GM12892 (cell line): ENCODE measurements around the gene PEX26.
"Not testable (repeated sequence)": the region's sequence is repeated elsewhere in the genome, so short reads cannot be mapped to it uniquely, and the experiment has no call there.

Experiments
- DNase-seq: peaks from one replicate; pipeline ENCODE4 v3.0.0; 2011; ENCODE audit not compliant: insufficient read length
- FAIRE-seq: peaks from 2 replicates; lab custom pipeline; 2011; peaks lifted over from hg19 to GRCh38; lab: Jason Lieb, UNC
- POLR2A ChIP-seq: IDR thresholded peaks from 2 replicates; pipeline ENCODE4 v1.6.1; 2011; ENCODE audit warnings: low read depth, low read length, control low read depth
- POLR2AphosphoS5 ChIP-seq: IDR thresholded peaks from 2 replicates; pipeline ENCODE4 v1.6.1; 2011; ENCODE audit warnings: low read depth, low read length, control low read depth
- TAF1 ChIP-seq: IDR thresholded peaks from 2 replicates; pipeline ENCODE4 v1.6.1; 2011; ENCODE audit warnings: low read depth, mild to moderate bottlenecking, control low read depth, low read length, borderline replicate concordance

PEX26 gene

GRCh38 chr22:18119409-18120110 is 41.8 kb downstream of the PEX26 start:
- TF ChIP-seq POLR2AphosphoS5 (no peak), TAF1 (no peak), POLR2A (no peak)
- FAIRE-seq (no peak), DNase-seq (no peak)

GRCh38 chr22:18120857-18121256 is 43.1 kb downstream of the PEX26 start:
- no peak for TF ChIP-seq TAF1
- TF ChIP-seq POLR2A, result no peak
- no peak for TF ChIP-seq POLR2AphosphoS5
- no peak for FAIRE-seq
- DNase-seq, result no peak

- TF ChIP-seq POLR2AphosphoS5 (no peak), TAF1 (no peak), POLR2A (no peak)
- DNase-seq (no peak), FAIRE-seq (no peak)
Observed at GRCh38 chr22:18121506-18121905, 43.7 kb downstream of the PEX26 start.

DNA sequence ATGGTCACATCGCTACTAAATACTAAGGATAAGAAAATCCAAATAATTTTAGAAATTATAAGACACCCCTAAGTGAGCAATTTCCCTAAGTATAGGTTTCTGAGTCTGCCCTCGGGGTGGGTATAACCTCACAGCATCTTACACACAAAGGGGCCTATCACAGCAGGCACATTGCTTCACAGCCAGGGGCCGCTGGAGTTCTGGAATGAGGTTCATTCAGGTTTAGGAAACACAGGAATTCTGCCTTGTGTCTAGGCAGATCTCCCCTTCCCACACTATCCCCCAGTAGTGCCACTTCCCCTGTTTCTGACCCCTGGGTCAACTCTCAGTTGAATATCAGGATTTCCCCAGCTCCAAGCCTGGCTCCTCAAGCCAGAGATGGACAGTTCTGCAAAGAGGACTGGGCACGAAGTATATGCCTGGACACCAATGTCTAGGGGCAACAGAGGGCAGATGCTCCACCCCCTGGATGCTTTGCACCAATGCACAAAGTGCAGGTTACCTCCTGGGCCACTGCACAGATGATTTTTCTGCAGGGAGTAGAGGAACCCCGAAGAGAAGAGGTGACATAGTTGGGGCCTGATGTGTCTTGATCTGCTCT is 44.3 kb downstream of the PEX26 start:
- TF ChIP-seq POLR2AphosphoS5 (no peak), TAF1 (no peak), POLR2A (no peak)
- no peak for FAIRE-seq
- no peak for DNase-seq

DNA sequence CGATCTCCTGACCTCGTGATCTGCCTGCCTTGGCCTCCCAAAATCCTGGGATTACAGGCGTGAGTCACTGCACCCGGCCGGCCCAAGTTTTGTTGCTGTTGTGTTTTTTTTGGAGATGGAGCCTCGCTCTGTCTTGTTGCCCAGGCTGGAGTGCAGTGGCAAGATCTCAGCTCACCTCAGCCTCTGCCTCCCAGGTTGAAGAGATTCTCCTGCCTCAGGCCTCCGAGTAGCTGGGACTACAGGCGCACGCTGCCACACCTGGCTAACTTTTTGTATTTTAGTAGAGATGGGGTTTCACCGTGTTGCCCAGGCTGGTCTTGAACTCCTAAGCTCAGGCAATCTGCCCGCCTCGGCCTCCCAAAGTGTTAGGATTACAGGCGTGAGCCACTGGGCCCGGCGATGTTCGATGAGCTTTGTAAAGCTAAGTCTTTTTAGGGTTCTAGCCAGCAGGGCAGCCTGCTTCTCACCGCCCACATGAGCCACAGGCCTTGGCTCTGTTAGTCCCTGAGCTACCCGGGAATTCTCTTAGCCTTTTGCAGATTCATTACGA is 45.8 kb downstream of the PEX26 start:
- not testable (repeated sequence) for FAIRE-seq

GRCh38 chr22:18126606-18127005 is 48.8 kb downstream of the PEX26 start:
- no peak for DNase-seq
- TF ChIP-seq TAF1 (no peak), POLR2A (no peak), POLR2AphosphoS5 (no peak)
- FAIRE-seq, result no peak

More for the DNA sequence above, 45.8 kb downstream of the PEX26 start:
- DNase-seq, result not testable (repeated sequence)

DNA sequence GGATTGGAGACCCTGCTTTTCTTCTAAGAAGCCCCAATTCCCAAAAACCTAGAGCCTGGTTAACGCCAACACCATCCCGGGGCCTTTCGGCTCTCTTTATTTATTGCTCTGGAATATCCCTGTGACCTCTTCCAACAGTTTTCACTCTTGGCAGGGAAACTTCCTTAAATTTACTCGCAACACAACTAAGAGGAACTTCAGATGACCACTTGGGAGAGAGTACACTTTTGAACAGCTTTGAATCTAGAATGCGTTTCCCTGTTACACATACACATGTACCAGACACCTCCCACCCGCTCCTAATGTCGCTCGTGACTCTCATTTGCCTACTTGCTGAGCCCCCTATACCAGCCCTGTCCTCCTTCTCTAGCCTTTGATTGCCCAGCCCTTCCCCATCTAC is 52.2 kb downstream of the PEX26 start:
- no peak for TF ChIP-seq POLR2A
- no peak for TF ChIP-seq TAF1
- no peak for TF ChIP-seq POLR2AphosphoS5
- no peak for DNase-seq
- no peak for FAIRE-seq

- DNase-seq (no peak), FAIRE-seq (no peak)
- TF ChIP-seq POLR2A, result no peak
Observed at GRCh38 chr22:18130699-18131429, 53.1 kb downstream of the PEX26 start.

GRCh38 chr22:18133452-18133851 is 55.7 kb downstream of the PEX26 start:
- FAIRE-seq (no peak), DNase-seq (no peak)
- TF ChIP-seq TAF1 (no peak), POLR2A (no peak), POLR2AphosphoS5 (no peak)

DNA sequence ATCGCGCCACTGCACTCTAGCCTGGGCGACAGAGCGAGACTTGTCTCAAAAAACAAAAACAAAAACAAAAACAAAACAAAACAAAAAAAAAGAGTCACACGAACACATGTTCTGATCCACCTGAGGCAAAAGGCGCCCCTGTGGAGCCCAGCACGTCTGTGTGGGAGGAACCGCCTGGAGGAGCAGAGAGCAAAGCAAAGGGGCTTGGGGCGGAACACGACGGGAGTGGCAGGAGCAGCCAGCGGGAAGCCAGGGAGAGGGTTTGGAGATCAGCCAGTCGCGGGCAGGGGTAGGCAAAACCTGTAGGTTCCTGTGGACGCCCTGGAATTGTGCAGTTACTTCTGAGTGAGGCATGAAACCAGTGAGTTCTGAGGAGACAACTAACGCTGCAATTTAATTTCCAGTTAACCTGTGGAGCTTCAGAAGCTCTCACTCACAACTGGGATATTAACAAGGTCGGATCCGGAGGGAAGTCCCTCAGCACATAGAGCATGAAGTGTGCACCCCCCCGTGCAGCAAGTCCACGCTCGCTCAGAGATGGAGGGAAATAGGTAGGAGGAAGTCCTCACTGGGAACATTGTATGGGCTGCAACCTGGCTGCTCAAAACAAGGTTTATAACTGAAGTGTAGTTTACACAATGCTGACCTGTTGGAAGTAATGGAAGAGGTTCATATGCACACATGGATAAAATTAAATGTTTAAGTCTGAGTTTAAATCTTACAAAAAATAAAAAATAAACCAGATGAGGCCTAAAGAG is 59.0 kb downstream of the PEX26 start:
- TF ChIP-seq TAF1, result no peak
- TF ChIP-seq POLR2A, result no peak
- no peak for TF ChIP-seq POLR2AphosphoS5
- FAIRE-seq, result no peak
- DNase-seq, result no peak

DNA sequence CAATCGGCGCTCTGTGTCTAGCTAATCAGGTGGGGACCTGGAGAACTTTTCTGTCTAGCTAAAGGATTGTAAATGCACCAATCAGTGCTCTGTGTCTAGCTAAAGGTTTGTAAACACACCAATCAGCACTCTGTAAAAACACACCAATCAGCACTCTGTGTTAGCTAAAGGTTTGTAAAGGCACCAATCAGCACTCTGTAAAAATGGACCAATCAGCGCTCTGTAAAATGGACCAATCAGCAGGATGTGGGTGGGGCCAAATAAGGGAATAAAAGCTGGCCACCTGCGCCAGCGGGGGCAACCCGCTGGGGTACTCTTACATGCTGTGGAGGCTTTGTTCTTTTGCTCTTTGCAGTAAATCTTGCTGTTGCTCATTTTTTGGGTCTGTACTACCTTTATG is 63.2 kb downstream of the PEX26 start:
- not testable (repeated sequence) for DNase-seq, FAIRE-seq
